Right atrium auricular region (tissue), 2 donors: ENCODE data around the gene MGLL. TPM values are rescaled to one million over a fixed set of nuclear protein-coding genes. Genes with fewer than 3 reads are reported as not detected.

Source experiments
- DNase-seq: peaks from one replicate; pipeline ENCODE4 v3.0.0-alpha.2; 2019; ENCODE audit warnings: low spot score
- H3K27ac ChIP-seq, 2 donors: fragments of 200-600 bp; sonication (generic); 1 replicate in 1 of 2; 2 replicates in 1 of 2; pipeline ENCODE4 v1.5.1; 2016 to 2019
- H3K27me3 ChIP-seq, 2 donors: fragments of 200-600 bp; sonication (generic); one replicate each; pipeline versions ENCODE4 v1.5.1 to v1.6.0; 2017 to 2019
- H3K36me3 ChIP-seq: fragments of 200-600 bp; sonication (generic); one replicate; pipeline ENCODE4 v1.5.1; 2016
- H3K4me1 ChIP-seq, 2 donors: fragments of 200-600 bp; sonication (generic); one replicate each; pipeline versions ENCODE4 v1.5.1 to v1.6.0; 2017 to 2019
- H3K4me3 ChIP-seq, 2 donors: fragments of 200-600 bp; sonication (generic); 1 replicate in 1 of 2; 2 replicates in 1 of 2; pipeline ENCODE4 v1.5.1; 2017 to 2019; ENCODE audit warnings: mild to moderate bottlenecking in 1 of 2, moderate library complexity in 1 of 2
- H3K9me3 ChIP-seq, 2 donors: fragments of 200-600 bp; sonication (generic); one replicate each; pipeline ENCODE4 v1.5.1; 2019
- CTCF ChIP-seq, 2 donors: fragments of 200-600 bp; sonication (generic); IDR thresholded peaks; one replicate each; pipeline ENCODE4 v1.5.1; 2019; ENCODE audit warnings: antibody characterized with exemption in 2 of 2
- total RNA-seq, 2 donors: library from RNA; depleted of rRNA; stranded (reverse); fragments of >200 nt; gene quantifications; one replicate each; pipeline ENCODE4 v1.1.0, GENCODE V29; 2016

Gene MGLL
- total RNA-seq, 2 donors from 2014 or later, result 36.3 to 46.4 TPM

GRCh38 chr3:127647166-127647844 lies 175.0 kb downstream of the MGLL start:
- Histone ChIP-seq H3K27ac (no peak overlapping the region), H3K9me3 (no peaks in the 10 kb centered on the region), H3K27me3 (no peaks in the 10 kb centered on the region), H3K4me3 (no peak overlapping the region), H3K36me3 (no peaks in the 10 kb centered on the region), H3K4me1 (peaks cover 0 to 3% of the 10 kb centered on the region in 2 donors)
- TF ChIP-seq CTCF (IDR thresholded peaks at IDR 0.05), result no peak
- DNase-seq, result no peak

- Histone ChIP-seq H3K27me3 (no peaks in the 10 kb centered on the region), H3K4me1 (no peaks in the 10 kb centered on the region), H3K27ac (no peak overlapping the region), H3K4me3 (no peak overlapping the region), H3K36me3 (no peaks in the 10 kb centered on the region), H3K9me3 (no peaks in the 10 kb centered on the region)
- no peak for TF ChIP-seq CTCF (IDR thresholded peaks at IDR 0.05)
- DNase-seq, result no peak
Observed at GRCh38 chr3:127646501-127647046, 175.7 kb downstream of the MGLL start.

DNA sequence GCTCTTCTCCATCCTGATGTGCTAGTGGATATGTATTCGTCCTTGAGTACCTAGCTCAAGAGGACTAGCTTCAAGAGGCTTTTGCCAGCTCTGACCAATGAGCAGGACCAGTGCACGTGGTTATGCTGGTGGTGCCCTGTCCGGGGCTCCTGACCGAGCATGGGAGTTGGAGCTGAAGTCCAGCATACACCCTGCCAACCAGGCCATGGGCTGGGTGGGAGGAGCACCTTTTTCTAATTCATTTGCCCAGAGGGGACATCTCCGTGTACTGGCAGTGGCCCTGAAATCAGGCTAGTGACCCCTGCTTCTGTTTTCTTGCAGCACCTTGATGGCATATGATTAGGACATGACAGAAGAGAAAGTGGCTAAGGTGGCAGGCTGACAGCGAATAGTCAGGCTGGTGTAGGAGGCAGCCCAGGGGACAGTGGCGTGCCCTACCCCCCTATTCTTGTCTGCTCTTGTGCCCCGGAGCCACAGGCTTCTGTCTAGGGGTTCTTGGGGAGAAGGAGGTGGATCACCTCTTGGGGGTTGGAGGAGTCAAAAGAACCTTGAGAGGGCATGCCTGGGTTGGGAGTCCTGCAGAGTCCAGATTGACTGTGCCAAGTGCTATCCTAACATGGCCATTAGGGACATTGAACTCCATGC lies 176.8 kb downstream of the MGLL start:
- H3K27me3 ChIP-seq, result no peaks in the 10 kb centered on the region
- H3K36me3 ChIP-seq, result no peaks in the 10 kb centered on the region
- no peak overlapping the region for H3K27ac ChIP-seq
- no peak for DNase-seq
- no peak overlapping the region for H3K4me3 ChIP-seq
- no peaks in the 10 kb centered on the region for H3K4me1 ChIP-seq
- H3K9me3 ChIP-seq, result no peaks in the 10 kb centered on the region
- no peak for TF ChIP-seq CTCF (IDR thresholded peaks at IDR 0.05)

DNA sequence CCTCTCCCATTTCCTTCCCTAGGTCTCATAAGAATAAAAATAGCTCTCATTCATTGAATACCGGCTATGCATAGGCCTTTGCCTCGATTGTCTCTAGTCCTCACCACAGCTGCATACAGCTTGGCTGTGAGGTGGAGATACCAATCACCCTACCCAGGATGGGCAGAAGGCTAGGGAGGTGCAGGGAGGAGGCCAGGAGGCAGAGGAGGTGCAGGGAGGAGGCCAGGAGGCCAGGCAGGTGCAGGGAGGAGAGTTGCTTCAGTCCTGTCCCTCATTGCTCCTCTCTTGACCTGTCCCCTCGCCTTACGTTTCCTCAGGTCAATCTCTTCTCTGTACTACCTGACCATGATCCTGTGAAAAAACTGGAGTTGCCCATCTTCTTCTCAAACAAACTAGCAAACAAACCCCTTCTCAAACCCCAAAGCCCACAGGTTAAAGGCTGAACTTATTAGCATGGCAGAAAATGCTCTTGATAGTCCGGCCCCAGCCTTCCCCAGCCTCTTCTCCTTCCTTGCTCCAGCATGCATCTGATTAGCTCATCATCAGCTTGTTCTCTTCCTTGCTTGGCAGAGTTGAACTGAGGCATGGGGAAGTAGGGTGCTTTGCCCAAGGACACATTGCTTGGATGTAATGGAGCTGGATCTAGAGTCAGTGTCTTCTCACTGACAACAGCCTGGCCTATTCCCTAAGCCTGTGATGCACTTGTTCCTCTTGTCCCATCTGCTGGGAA lies 177.5 kb downstream of the MGLL start:
- H3K4me1 ChIP-seq, result no peaks in the 10 kb centered on the region
- no peaks in the 10 kb centered on the region for H3K36me3 ChIP-seq
- H3K27ac ChIP-seq, result no peak overlapping the region
- H3K4me3 ChIP-seq, result no peak overlapping the region
- no peaks in the 10 kb centered on the region for H3K27me3 ChIP-seq
- no peak for DNase-seq
- TF ChIP-seq CTCF (IDR thresholded peaks at IDR 0.05), result no peak
- H3K9me3 ChIP-seq, result no peaks in the 10 kb centered on the region

- no peaks in the 10 kb centered on the region for H3K27me3 ChIP-seq
- no peak for TF ChIP-seq CTCF (IDR thresholded peaks at IDR 0.05)
- no peak for DNase-seq
Observed at GRCh38 chr3:127640042-127640355, 182.3 kb downstream of the MGLL start.

More at GRCh38 chr3:127640042-127640355, 182.3 kb downstream of the MGLL start:
- Histone ChIP-seq H3K36me3 (no peaks in the 10 kb centered on the region), H3K4me3 (no peak overlapping the region), H3K27ac (no peak overlapping the region), H3K9me3 (no peaks in the 10 kb centered on the region), H3K4me1 (no peaks in the 10 kb centered on the region)
